NCI-H748 treated with DMSO at 0.1 percent for 48 hours (cell line): ENCODE measurements around the gene KCNQ5.
"Not testable (repeated sequence)": the region's sequence is repeated elsewhere in the genome, so short reads cannot be mapped to it uniquely, and the experiment has no call there.

Experiments
- DNase-seq: peaks from one replicate; lab custom pipeline; 2025; lab: John Stamatoyannopoulos, UW

Gene KCNQ5

DNA sequence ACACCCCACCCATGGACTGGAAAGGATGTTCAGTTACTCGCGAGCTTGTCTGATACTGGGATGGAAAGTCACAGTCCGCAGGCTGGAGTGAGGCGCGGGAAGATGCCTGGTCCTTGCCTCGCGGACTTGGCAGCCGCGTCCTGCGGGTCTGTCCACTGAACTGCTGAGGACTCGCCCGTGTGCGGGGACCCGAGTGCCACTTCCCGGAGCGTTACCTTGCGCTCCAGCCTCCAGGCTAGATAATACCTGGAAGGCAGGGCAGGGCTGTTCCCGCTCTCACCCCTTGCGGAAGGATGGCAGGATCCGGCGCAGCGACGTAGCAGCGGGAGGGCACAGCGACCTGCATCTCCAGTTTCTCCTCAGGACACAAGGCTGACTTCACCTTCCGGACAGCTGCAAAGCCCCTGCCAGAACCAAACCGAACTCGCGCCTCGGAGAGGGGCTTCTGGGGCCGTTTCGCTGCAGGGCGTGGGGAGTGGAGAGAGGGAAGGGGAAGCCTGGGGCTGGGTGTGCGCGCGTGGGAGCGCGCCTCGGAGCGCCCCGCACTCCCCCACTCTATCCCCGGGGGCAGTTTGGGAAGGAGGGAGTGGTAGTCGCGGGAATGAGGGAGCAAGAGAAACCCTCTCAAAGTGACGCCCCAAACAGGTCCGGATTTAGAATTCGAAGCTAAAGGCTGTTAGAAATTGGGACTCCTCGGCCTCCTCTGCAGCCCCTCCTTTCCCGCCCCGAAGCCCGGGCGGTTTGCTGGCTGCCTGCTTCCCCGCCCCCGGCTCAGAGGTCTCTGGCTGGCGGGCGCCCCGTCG lies at the start of gene KCNQ5:
Gene KCNQ5 (plus strand): TSS at position 774 of the 803 bp plus-strand sequence.
- DNase-seq, result peak; percentile 19

DNA sequence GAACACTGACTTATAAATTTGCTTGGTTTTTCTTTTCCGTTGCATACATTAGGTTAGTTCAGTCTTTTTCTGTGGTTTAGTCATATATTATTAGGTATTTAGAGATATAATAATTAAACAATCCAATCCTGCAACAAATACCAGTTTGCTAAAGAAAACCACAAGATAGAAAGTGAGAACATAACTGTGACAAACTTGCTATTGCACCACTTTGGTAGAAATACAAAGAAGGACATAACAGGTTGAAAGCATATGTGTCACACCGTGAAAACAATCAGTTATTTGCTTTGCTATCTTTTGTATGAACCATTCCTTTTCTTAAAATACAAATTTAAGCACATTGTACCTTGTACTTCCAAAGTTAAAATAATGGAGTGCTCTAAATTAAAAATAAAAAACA lies 42.0 kb upstream of the KCNQ5 start:
- DNase-seq, result no peak

GRCh38 chr6:72580281-72580940 lies 41.5 kb upstream of the KCNQ5 start:
- DNase-seq, result peak; percentile 40

DNA sequence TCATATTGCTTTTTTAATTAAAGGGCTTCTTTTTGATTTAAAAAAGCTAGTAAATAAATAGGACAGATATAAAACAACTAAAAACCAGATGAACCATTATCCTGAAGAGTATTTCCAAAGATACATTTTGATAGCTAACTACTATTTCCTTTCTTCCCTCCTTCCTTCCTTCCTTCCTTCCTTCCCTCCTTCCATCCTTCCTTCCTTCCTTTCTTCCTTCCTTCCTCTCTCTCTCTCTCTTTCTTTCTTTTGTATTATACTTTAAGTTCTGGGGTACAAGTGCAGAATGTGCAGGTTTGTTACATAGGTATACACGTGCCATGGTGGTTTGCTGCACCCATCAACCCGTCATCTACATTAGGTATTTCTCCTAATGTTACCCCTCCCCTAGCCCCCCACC lies 40.9 kb upstream of the KCNQ5 start:
- DNase-seq, result not testable (repeated sequence)

DNA sequence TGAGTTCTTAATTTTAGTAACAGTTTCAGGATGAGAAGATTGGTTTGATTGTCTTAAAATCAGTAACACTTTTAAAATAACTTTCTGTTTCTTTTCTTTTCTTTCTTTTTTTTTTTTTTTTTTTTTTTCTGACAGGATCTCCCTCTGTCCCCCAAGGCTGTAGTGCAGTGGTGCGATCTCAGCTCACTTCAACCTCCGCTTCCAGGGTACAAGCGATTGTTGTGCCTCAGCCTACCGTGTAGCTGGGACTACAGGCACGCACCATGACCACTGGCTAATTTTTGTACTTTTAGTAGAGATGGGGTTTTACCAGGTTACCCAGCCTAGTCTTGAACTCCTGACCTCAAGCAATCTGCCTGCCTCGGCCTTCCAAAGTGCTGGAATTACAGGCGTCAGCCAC lies 33.7 kb upstream of the KCNQ5 start:
- no peak for DNase-seq

- no peak for DNase-seq
Observed at GRCh38 chr6:72589096-72589495, 32.8 kb upstream of the KCNQ5 start.

GRCh38 chr6:72595812-72596211 lies 26.1 kb upstream of the KCNQ5 start:
- no peak for DNase-seq

GRCh38 chr6:72616406-72617015 lies 5.4 kb upstream of the KCNQ5 start:
- no peak for DNase-seq

DNA sequence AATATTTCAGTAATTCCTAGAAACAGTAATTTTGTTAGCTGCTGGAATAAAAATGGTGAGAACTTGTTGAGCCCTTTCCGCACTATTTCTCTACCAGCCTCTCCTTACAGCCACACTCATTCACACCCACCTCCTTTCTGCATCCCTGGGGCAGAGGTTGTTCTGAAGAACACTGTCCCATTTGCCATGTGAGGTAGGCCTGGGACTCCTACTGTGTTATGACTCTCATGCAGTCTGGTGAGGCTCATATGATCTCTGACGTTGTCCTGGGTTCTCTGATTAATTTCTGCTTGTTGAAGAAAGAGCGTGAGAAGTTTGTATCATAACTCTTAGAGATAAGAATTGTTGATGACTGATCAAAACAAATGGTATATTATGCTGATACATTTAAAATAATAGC lies 4.1 kb upstream of the KCNQ5 start:
- DNase-seq, result no peak

DNA sequence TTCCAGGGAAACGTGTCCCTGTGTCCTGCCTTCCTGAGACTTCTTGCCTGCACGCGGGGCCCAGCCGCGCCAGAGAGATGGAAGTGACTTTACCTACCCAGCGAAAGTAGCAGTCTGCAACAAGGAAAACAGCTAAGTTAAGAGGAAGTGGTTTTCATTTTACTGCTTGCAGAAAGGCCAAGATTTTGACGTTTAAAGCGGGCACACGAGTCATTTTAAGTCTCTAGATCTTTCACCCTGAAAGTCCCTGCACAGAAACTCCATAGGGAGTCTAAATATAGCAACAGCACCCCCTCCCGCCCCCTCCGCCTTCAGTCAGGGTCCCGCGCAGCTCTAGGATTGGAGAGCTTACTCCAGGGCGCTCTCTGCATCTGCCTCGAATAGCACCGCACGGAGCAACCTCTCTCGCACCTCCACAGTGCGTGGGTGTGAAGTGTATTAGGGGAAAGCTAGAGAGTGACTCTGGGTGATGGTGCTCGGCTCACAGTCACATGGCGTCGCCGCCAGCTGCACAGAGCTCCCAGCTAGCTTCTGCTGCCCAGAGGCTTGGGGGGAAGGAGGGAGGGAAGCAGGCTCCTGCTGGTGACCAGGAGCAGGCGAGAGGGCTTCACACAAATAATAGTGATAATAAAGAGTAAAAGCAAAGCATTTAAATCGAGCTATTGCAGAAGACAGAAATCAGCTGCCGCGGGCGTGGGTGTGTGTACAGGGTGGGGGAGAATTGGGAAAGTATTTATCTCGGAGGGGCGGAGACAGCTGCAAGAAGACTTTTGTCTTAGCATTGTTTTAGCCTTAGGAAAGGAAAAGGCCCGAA lies 1.8 kb upstream of the KCNQ5 start:
- no peak for DNase-seq

DNA sequence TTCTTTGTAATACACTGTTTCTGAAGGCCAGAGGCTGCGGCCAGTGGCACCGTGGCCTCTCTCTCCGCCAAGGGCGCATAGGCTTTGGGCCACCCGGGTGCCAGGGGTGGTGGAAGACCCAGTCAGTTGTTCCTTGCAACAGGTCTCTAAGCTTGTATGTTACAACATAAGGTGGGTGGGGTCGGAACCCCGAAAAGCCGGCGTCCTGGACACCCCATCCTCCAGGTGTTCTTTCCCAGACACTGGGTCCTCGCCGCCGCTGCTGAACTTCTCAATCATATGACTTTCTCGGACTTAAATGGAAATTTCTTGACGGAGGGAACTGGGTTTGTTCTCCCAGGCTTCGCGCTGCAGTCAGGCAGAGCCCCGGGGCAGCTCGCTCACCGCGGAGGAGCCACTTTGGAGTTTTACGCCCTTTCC lies 983 bp upstream of the KCNQ5 start:
- no peak for DNase-seq

DNA sequence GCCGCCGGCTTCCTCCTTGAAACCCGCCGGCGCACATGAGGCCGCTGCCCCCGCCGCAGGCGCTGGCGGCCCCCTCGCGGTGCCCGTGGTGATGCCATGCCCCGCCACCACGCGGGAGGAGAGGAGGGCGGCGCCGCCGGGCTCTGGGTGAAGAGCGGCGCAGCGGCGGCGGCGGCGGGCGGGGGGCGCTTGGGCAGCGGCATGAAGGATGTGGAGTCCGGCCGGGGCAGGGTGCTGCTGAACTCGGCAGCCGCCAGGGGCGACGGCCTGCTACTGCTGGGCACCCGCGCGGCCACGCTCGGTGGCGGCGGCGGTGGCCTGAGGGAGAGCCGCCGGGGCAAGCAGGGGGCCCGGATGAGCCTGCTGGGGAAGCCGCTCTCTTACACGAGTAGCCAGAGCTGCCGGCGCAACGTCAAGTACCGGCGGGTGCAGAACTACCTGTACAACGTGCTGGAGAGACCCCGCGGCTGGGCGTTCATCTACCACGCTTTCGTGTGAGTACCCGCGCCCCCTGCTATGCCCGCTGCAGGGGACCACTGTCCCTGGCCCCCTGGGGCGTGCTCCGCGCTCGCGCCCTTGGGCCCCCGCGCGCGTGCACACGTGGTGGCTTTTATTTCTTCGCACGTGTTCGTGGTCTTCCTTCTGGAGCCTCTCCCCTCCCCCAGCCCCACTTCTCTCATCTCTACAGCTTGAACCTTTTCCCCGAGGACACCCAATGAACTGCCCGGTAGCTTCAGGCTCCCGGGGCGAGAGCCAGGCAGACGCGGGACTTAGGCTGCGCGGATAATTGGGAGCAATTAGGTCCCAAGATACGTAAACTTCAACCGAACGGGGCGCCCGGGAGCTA lies 453 bp downstream of the KCNQ5 start:
- DNase-seq, result peak; percentile 32

DNA sequence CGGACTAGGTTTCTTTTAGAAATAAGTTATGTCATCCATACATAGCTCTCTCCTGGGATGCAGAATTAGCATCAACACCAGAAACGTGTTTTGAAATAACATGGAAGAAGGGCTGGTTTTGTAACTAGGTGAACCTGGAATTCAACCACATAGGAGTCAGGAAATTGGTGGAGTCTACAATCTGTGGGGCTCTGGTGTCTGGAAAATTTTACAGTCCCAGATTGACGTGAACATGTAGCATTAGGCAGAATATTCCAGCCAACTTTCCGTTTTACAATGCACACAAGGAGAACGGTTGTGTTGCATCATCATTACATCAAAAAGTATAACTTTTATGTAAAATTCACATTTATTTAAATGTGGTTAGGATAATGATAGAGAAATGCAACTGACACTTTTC lies 1.9 kb downstream of the KCNQ5 start:
- DNase-seq, result no peak

DNA sequence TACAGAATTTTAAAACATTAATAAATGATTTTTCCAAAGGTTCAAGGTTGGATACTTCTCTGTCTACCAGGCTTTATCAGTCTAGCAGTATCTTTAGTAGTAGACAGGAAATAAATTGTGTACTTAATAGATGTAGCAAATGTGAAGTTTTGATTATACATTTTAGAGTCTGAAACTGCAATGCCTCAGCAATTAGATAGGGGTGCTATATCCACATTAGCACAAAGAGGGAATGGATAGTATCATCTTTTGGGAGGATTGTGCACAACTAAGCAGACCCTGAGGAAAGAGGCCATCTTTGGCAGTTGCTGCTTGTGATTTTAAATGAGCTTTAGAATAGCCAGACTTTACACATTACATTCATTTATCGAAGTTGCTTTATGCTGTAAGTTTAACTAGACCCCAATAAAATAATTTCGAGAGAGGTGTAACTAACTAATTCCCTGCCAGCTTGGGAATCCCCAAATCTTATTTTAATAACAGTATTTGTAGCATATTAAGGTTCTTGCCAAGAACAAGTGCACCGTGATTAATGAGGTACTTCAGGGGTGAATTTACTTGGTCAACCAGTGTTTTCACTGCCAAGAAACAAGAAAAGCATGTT lies 2.8 kb downstream of the KCNQ5 start:
- peak; percentile 40 for DNase-seq

DNA sequence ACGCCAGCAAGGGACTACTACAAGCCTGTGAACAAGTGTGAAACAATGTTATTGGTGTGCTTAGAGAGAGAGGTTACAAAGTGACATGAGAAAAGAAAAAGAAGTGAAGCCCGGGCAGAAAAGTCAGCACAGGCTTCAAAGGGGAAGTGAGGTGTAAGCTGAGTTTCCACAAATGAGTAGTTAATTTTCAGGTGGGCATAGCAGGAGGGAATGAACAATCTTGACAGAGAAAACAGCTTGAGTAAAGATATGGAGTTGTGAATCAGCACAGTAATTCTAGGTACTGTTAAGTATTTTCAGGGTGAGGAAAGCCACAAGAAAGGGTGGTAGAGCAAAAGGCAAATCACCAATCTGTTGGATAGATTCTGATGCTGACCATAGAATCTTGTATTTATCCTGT lies 4.3 kb downstream of the KCNQ5 start:
- no peak for DNase-seq

DNA sequence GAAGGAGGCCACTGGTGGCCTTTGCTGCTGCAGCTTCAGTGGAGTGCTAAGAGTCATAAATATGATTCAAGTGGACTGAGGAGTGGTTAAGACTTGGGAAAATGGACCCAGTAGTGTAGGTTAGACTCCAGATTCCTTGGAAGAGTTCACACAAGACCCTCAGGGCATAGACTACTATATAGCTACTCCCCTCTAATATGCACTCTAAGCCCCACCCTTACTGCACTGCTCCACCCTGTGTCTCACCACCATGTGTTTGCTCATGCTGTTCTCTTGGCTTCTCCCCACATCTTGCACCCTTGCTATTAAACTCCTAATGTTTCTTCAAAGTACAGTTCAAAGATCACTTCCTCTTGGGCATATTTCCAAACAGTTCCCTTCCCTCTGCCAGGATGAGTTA lies 5.7 kb downstream of the KCNQ5 start:
- DNase-seq, result no peak

DNA sequence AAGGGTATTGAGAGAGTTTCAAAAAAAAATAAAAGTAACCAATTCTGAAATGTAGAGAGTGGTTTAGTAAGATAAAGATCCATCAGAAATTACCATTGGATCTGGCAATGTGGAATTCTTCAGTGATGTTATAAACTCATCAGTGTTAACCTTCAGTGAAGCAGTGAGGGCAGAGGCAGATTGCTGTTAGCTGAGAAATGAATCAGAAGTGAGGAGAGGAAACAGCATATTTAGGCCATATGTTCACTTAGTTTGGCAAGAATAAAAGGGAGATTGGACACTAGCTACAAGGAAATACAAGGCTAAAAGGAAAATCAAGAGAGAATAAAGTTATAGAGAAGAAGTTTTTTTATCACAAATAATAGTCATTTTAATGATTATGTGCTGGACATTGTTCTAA lies 9.6 kb downstream of the KCNQ5 start:
- DNase-seq, result no peak

DNA sequence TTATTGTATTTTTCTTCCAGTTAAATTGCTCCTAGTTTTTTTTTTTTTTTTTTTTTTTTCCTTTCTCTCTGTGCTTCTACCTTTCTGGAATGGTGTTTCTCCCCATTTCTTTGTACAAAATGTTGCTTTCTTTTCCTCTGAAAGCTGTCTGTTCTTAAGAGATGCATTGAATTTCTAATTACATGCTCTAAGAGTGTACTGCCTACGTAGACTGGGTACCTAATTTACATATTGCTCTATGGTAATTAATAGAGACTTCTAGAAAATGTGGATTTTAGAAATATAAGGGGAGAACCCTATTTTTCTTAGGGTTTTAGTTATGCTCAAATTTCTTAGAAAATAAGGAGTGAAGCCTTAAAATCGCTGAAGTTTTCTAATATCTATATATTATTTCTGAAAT lies 13.8 kb downstream of the KCNQ5 start:
- no peak for DNase-seq

GRCh38 chr6:72636215-72636614 lies 14.4 kb downstream of the KCNQ5 start:
- no peak for DNase-seq

- no peak for DNase-seq
Observed at GRCh38 chr6:72636786-72637185, 14.9 kb downstream of the KCNQ5 start.
